ENCODE measurements around the gene RAP1GAP2. TPM values are rescaled to one million over a fixed set of nuclear protein-coding genes. Genes with fewer than 3 reads are reported as not detected.

RAP1GAP2 gene
- total RNA-seq, 2 donors from 2014 or later: 22.4 to 32.9 TPM

- H3K4me1 ChIP-seq: peaks cover 0 to 20% of the 10 kb centered on the region in 2 donors
- DNase-seq (ENCODE audit: low spot score): no peak
These were observed 212.4 kb downstream of the RAP1GAP2 start for GRCh38 chr17:3008336-3009288.

DNA sequence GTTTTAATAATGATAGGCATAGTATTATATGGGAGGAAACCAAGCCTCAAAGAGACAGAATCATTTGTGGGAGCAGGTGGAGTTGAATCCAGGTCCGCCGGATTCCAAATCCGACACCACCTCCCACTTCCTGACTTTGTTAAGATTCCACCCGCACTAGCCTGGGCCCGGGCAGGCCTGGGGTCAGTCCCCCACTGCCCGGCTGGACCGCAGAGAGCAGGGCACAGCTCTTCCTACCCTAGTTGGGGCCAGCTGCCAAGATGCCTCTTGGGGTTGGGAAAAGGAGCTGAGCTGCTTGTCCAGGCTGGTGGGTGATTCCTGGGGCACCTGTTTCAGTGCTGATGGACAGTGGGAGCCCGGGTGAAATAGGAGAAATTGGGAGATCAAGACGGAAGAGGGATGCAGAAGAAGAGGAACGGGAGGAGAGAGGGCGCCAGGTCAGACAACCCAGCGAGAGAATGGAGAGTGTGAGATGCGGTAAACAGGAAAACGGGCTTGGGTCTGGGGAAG is 213.2 kb downstream of the RAP1GAP2 start:
- TF ChIP-seq CTCF (IDR thresholded peaks at IDR 0.05): no peak
- no peak for DNase-seq (ENCODE audit: low spot score)
- no peak overlapping the region for H3K27ac ChIP-seq

More at GRCh38 chr17:3008336-3009288, 212.4 kb downstream of the RAP1GAP2 start:
- Histone ChIP-seq H3K36me3 (peaks cover 11% of the 10 kb centered on the region), H3K9me3 (no peaks in the 10 kb centered on the region), H3K27me3 (no peaks in the 10 kb centered on the region), H3K4me3 (no peak overlapping the region), H3K27ac (no peak overlapping the region)
- no peak for TF ChIP-seq CTCF (IDR thresholded peaks at IDR 0.05)

GRCh38 chr17:3011891-3012290 is 215.7 kb downstream of the RAP1GAP2 start:
- TF ChIP-seq CTCF (IDR thresholded peaks at IDR 0.05): no peak
- no peaks in the 10 kb centered on the region for H3K9me3 ChIP-seq
- no peaks in the 10 kb centered on the region for H3K4me1 ChIP-seq
- H3K27ac ChIP-seq: no peak overlapping the region
- no peaks in the 10 kb centered on the region for H3K27me3 ChIP-seq
- peaks cover 11% of the 10 kb centered on the region for H3K36me3 ChIP-seq
- no peak overlapping the region for H3K4me3 ChIP-seq
- no peak for DNase-seq (ENCODE audit: low spot score)

More for the DNA sequence above, 213.2 kb downstream of the RAP1GAP2 start:
- Histone ChIP-seq H3K4me3 (no peak overlapping the region), H3K4me1 (peaks cover 0 to 12% of the 10 kb centered on the region in 2 donors), H3K27me3 (no peaks in the 10 kb centered on the region), H3K36me3 (peaks cover 11% of the 10 kb centered on the region), H3K9me3 (no peaks in the 10 kb centered on the region)

GRCh38 chr17:3012926-3013581 is 216.8 kb downstream of the RAP1GAP2 start:
- Histone ChIP-seq H3K4me1 (no peaks in the 10 kb centered on the region), H3K4me3 (no peak overlapping the region), H3K27me3 (no peaks in the 10 kb centered on the region), H3K36me3 (peaks cover 10% of the 10 kb centered on the region), H3K27ac (no peak overlapping the region), H3K9me3 (no peaks in the 10 kb centered on the region)
- TF ChIP-seq CTCF (IDR thresholded peaks at IDR 0.05): peak; percentile 72 to 90
- DNase-seq (ENCODE audit: low spot score): peak; percentile 64

- no peak for TF ChIP-seq CTCF (IDR thresholded peaks at IDR 0.05)
- Histone ChIP-seq H3K9me3 (no peaks in the 10 kb centered on the region), H3K4me3 (no peak overlapping the region), H3K27ac (no peak overlapping the region), H3K27me3 (no peaks in the 10 kb centered on the region), H3K36me3 (no peaks in the 10 kb centered on the region), H3K4me1 (no peaks in the 10 kb centered on the region)
- no peak for DNase-seq (ENCODE audit: low spot score)
These were observed 219.7 kb downstream of the RAP1GAP2 start for GRCh38 chr17:3015890-3016289.
